WI38 (cell line): ENCODE data around the gene GCK.
A peak's percentile ranks its signal among the peaks of the same experiment; 100 is the strongest.

Source experiments
- H3K4me3 ChIP-seq: 2 replicates; pipeline ENCODE4 v1.5.1; 2011; ENCODE audit warnings: low read depth, mild to moderate bottlenecking, control low read depth, low read length
- CTCF ChIP-seq: IDR thresholded peaks from 2 replicates; pipeline ENCODE4 v1.5.1; 2012; ENCODE audit warnings: low read depth, mild to moderate bottlenecking, control low read depth, low read length

The GCK gene

GRCh38 chr7:44124822-44125202, 64.4 kb downstream of the GCK start:
- H3K4me3 ChIP-seq, result no peak overlapping the region
- no peak for TF ChIP-seq CTCF

GRCh38 chr7:44123190-44124003, 65.8 kb downstream of the GCK start, which contains the start of gene POLD2:
TSS of gene POLD2 (minus strand) at chr7:44123548. CDS start at chr7:44122053, 1,495 bp downstream.
- TF ChIP-seq CTCF, result no peak
- peak within 1 kb of the TSS; percentile 75 for H3K4me3 ChIP-seq

GRCh38 chr7:44122529-44122928, 66.7 kb downstream of the GCK start:
- TF ChIP-seq CTCF, result no peak
- peak overlapping the region; percentile 75 for H3K4me3 ChIP-seq

GRCh38 chr7:44121761-44122420, 67.3 kb downstream of the GCK start:
- TF ChIP-seq CTCF, result no peak
- H3K4me3 ChIP-seq, result peak overlapping the region; percentile 75

GRCh38 chr7:44120395-44120794, 68.8 kb downstream of the GCK start:
- TF ChIP-seq CTCF, result no peak
- no peak overlapping the region for H3K4me3 ChIP-seq

- no peak for TF ChIP-seq CTCF
- H3K4me3 ChIP-seq, result no peak overlapping the region
Observed at GRCh38 chr7:44119829-44120380, 69.3 kb downstream of the GCK start.
